Mesodermal cell (in vitro differentiated cells): ENCODE data around the gene ABI3BP.

Source experiments
- H3K27ac ChIP-seq: 2 replicates; pipeline ENCODE4 v1.7.0; 2013; ENCODE audit warnings: mild to moderate bottlenecking, low read depth, low read length, moderate library complexity; ENCODE audit not compliant: severe bottlenecking
- H3K36me3 ChIP-seq: 2 replicates; pipeline ENCODE4 v1.7.1; 2013; ENCODE audit warnings: mild to moderate bottlenecking, low read length, moderate library complexity; ENCODE audit not compliant: control insufficient read depth, insufficient read depth
- H3K4me1 ChIP-seq: one replicate; pipeline ENCODE4 v1.7.1; 2013; ENCODE audit warnings: mild to moderate bottlenecking, low read length; ENCODE audit not compliant: insufficient read depth, control insufficient read depth, poor library complexity, severe bottlenecking
- H3K4me3 ChIP-seq: 2 replicates; pipeline ENCODE4 v1.7.0; 2013; ENCODE audit warnings: low read length, control low read depth, mild to moderate bottlenecking; ENCODE audit not compliant: insufficient read depth, poor library complexity, severe bottlenecking; ENCODE audit errors: extremely low read depth
- H3K9me3 ChIP-seq: 2 replicates; pipeline ENCODE4 v1.7.1; 2013; ENCODE audit warnings: mild to moderate bottlenecking, low read length, moderate library complexity; ENCODE audit not compliant: control insufficient read depth
- WGBS, 2 experiments: methylation state at CpG; one replicate each; pipeline ENCODE4 v1.1.5; 2013; ENCODE audit warnings: missing lambda C conversion rate in 2 of 2; ENCODE audit not compliant: insufficient coverage in 2 of 2; 5-methylcytosine and 5-hydroxymethylcytosine counted together

ABI3BP gene

GRCh38 chr3:100759950-100760349 is 233.3 kb downstream of the ABI3BP start:
- H3K27ac ChIP-seq: no peak overlapping the region
- H3K9me3 ChIP-seq: no peaks in the 10 kb centered on the region
- H3K4me3 ChIP-seq: no peak overlapping the region
- H3K36me3 ChIP-seq: peaks cover 10% of the 10 kb centered on the region
- H3K4me1 ChIP-seq: no peaks in the 10 kb centered on the region

- H3K4me1 ChIP-seq: no peaks in the 10 kb centered on the region
- H3K36me3 ChIP-seq: peaks cover 10% of the 10 kb centered on the region
- 78 to 100% methylated on average over 3 of the region's 3 CpGs for WGBS, 2 experiments
- H3K4me3 ChIP-seq: no peak overlapping the region
- H3K9me3 ChIP-seq: no peaks in the 10 kb centered on the region
- H3K27ac ChIP-seq: no peak overlapping the region
Measured at GRCh38 chr3:100759159-100759558, 234.1 kb downstream of the ABI3BP start.

GRCh38 chr3:100756441-100756840 is 236.8 kb downstream of the ABI3BP start:
- no peaks in the 10 kb centered on the region for H3K4me1 ChIP-seq
- no peak overlapping the region for H3K27ac ChIP-seq
- 90 to 92% methylated on average over 1 of the region's 2 CpGs for WGBS, 2 experiments
- H3K9me3 ChIP-seq: no peaks in the 10 kb centered on the region
- H3K4me3 ChIP-seq: no peak overlapping the region
- H3K36me3 ChIP-seq: peaks cover 16% of the 10 kb centered on the region

GRCh38 chr3:100754563-100755334 is 238.5 kb downstream of the ABI3BP start:
- Histone ChIP-seq H3K27ac (no peak overlapping the region), H3K4me1 (no peaks in the 10 kb centered on the region), H3K4me3 (no peak overlapping the region), H3K36me3 (peaks cover 26% of the 10 kb centered on the region), H3K9me3 (no peaks in the 10 kb centered on the region)
- 90% methylated on average over 2 of the region's 3 CpGs; no CpG with 5 or more reads in 1 of the 2 experiments for whole genome bisulfite sequencing, 2 experiments

- no peak overlapping the region for H3K27ac ChIP-seq
- H3K36me3 ChIP-seq: peaks cover 30% of the 10 kb centered on the region
- H3K9me3 ChIP-seq: no peaks in the 10 kb centered on the region
- H3K4me3 ChIP-seq: no peak overlapping the region
- WGBS, 2 experiments: 100% methylated on average over 1 of the region's 2 CpGs; no CpG with 5 or more reads in 1 of the 2 experiments
- no peaks in the 10 kb centered on the region for H3K4me1 ChIP-seq
Measured at GRCh38 chr3:100753846-100754245, 239.4 kb downstream of the ABI3BP start.

GRCh38 chr3:100748967-100749366 is 244.3 kb downstream of the ABI3BP start:
- Histone ChIP-seq H3K36me3 (peaks cover 56% of the 10 kb centered on the region), H3K9me3 (no peaks in the 10 kb centered on the region), H3K4me3 (no peak overlapping the region), H3K27ac (no peak overlapping the region), H3K4me1 (no peaks in the 10 kb centered on the region)
- no CpG with 5 or more reads among the region's 2 CpGs for WGBS, 2 experiments

GRCh38 chr3:100748220-100748619 is 245.0 kb downstream of the ABI3BP start:
- Histone ChIP-seq H3K4me3 (no peak overlapping the region), H3K36me3 (peaks cover 56% of the 10 kb centered on the region), H3K9me3 (no peaks in the 10 kb centered on the region), H3K4me1 (no peaks in the 10 kb centered on the region), H3K27ac (no peak overlapping the region)
- WGBS, 2 experiments: 97 to 100% methylated on average over 2 to 3 of the region's 6 CpGs

GRCh38 chr3:100746092-100746491 is 247.1 kb downstream of the ABI3BP start:
- H3K36me3 ChIP-seq: peaks cover 62% of the 10 kb centered on the region
- WGBS, 2 experiments: 89 to 94% methylated on average over 2 to 3 of the region's 3 CpGs
- H3K4me3 ChIP-seq: no peak overlapping the region
- no peaks in the 10 kb centered on the region for H3K9me3 ChIP-seq
- H3K4me1 ChIP-seq: no peaks in the 10 kb centered on the region
- no peak overlapping the region for H3K27ac ChIP-seq

GRCh38 chr3:100745617-100746016 is 247.6 kb downstream of the ABI3BP start:
- no peak overlapping the region for H3K27ac ChIP-seq
- no peak overlapping the region for H3K4me3 ChIP-seq
- H3K9me3 ChIP-seq: no peaks in the 10 kb centered on the region
- H3K4me1 ChIP-seq: no peaks in the 10 kb centered on the region
- H3K36me3 ChIP-seq: peaks cover 64% of the 10 kb centered on the region

- H3K27ac ChIP-seq: no peak overlapping the region
- peaks cover 69% of the 10 kb centered on the region for H3K36me3 ChIP-seq
- H3K4me1 ChIP-seq: no peaks in the 10 kb centered on the region
- WGBS, 2 experiments: no CpG with 5 or more reads among the region's 2 CpGs
- H3K4me3 ChIP-seq: no peak overlapping the region
- H3K9me3 ChIP-seq: no peaks in the 10 kb centered on the region
Measured at GRCh38 chr3:100744671-100745070, 248.6 kb downstream of the ABI3BP start.

- WGBS, 2 experiments: no CpG with 5 or more reads among the region's 3 CpGs
- Histone ChIP-seq H3K27ac (no peak overlapping the region), H3K4me1 (no peaks in the 10 kb centered on the region), H3K9me3 (no peaks in the 10 kb centered on the region), H3K4me3 (no peak overlapping the region), H3K36me3 (peaks cover 70% of the 10 kb centered on the region)
Measured at GRCh38 chr3:100743535-100743934, 249.7 kb downstream of the ABI3BP start.
